Breast epithelium (tissue), 3 donors: Measurements from ENCODE around the gene PRDM5.

Source experiments
- POLR2A ChIP-seq: fragments of 450-650 bp; IDR thresholded peaks from one replicate; pipeline ENCODE4 v1.6.1; 2016; ENCODE audit warnings: antibody characterized with exemption, mild to moderate bottlenecking, moderate library complexity
- TF ChIP-seq, protein P1 (sequence below), 3 donors: fragments of 450-650 bp; IDR thresholded peaks; one replicate each; pipeline ENCODE4 v1.5.1; 2016 to 2017; ENCODE audit warnings: antibody characterized with exemption in 3 of 3, mild to moderate bottlenecking in 3 of 3, moderate library complexity in 3 of 3

DNA sequence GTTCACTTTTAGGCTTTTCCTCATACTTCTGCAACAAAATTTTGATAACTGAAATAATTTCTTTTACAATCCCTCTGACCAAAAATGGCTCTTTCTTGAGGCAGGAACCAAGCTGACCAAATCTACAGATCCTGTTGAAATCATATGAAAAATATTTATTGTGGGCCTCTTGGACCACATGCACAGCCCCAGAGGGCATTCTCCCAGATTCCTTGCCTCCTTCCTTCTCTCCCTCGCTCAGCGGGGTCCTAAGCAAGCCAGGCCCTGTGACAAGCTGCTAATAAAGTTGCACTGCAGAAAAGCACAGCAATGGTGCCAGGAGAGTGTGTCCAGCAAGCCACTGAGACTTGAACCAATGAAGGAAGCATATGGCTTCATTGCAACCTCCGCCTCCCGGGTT, 40.7 kb downstream of the PRDM5 start:
- no peak for TF ChIP-seq POLR2A
- TF ChIP-seq, protein P1, sequence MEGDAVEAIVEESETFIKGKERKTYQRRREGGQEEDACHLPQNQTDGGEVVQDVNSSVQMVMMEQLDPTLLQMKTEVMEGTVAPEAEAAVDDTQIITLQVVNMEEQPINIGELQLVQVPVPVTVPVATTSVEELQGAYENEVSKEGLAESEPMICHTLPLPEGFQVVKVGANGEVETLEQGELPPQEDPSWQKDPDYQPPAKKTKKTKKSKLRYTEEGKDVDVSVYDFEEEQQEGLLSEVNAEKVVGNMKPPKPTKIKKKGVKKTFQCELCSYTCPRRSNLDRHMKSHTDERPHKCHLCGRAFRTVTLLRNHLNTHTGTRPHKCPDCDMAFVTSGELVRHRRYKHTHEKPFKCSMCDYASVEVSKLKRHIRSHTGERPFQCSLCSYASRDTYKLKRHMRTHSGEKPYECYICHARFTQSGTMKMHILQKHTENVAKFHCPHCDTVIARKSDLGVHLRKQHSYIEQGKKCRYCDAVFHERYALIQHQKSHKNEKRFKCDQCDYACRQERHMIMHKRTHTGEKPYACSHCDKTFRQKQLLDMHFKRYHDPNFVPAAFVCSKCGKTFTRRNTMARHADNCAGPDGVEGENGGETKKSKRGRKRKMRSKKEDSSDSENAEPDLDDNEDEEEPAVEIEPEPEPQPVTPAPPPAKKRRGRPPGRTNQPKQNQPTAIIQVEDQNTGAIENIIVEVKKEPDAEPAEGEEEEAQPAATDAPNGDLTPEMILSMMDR (IDR thresholded peaks at IDR 0.05), result no peak
